Measurements from ENCODE around the gene GARIN3.
"Not testable (repeated sequence)": the region's sequence is repeated elsewhere in the genome, so short reads cannot be mapped to it uniquely, and the experiment has no call there.

Gene GARIN3

GRCh38 chr5:157185122-157185521 is 19.1 kb upstream of the GARIN3 start:
- DNase-seq (ENCODE audit: low read depth), result not testable (repeated sequence)

GRCh38 chr5:157184117-157184670 is 18.1 kb upstream of the GARIN3 start:
- no peak for DNase-seq (ENCODE audit: low read depth)

GRCh38 chr5:157182143-157182757 is 16.2 kb upstream of the GARIN3 start:
- no peak for DNase-seq (ENCODE audit: low read depth)

- no peak for DNase-seq (ENCODE audit: low read depth)
Measured at GRCh38 chr5:157180374-157181264, 14.6 kb upstream of the GARIN3 start, which contains the start of gene ITK. TSS of gene ITK (plus strand) at chr5:157180840. CDS start at chr5:157180978, 138 bp downstream.

DNA sequence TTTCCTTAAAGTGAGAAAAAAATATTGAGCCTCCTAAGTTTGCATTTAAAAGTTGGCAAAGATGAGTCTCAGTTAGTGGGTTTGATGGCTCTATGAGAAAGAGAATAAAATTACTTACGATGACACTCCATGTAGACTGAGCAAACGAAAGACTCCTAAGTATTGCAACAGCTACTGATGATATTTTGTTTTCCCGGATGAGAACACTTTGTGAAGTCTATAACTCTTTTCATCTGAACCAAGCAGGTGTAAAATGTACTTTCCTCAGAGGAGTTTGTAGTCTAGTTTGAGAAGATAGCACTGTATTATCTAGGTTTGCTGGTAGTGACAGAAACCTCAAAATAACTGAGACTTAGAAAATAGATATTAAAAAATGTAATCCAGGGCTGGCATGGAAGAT is 12.9 kb upstream of the GARIN3 start:
- no peak for DNase-seq (ENCODE audit: low read depth)

DNA sequence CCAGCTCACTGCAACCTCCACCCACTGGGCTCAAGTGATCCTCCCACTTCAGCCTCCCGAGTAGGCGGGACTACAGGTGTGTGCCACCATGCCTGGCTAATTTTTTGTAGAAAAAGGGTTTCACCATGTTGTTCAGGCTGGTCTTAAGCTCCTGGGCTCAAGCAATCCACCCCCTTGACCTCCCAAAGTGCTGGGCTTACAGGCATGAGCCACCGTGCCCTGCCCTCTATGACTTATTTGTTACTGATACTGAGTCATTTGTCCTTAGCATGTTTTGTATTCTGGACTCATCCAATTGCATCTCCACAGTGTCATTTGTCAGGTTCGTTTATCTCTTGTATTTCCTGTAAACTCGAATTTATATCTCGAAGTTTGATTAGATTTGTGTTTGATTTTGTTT is 11.9 kb upstream of the GARIN3 start:
- DNase-seq (ENCODE audit: low read depth), result no peak

DNA sequence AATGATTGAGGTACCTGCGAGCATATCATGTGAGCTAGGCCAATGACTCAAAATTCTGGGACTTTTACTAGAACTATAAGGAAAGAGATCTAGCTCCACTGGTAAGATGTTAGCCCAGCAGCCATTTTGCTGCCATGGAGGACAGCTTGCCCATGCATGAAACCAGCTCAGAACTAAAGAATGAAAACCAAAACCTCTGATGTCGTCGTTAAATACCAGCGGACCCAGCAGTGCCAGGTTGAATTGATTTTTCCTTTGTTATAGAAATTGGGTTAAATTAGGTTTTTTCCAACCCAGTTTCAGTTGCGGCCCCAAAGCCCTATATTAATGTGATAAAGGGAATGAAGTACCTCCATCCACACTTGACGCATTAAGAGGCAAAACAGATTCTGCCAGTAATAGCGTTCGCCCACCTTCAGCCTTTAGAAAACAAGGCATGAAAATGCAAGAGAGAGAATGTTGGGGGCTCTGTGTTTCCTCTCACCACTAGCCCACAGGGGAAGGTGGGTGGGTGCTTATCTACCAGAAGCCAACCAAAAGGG is 9.1 kb upstream of the GARIN3 start:
- no peak for DNase-seq (ENCODE audit: low read depth)

DNA sequence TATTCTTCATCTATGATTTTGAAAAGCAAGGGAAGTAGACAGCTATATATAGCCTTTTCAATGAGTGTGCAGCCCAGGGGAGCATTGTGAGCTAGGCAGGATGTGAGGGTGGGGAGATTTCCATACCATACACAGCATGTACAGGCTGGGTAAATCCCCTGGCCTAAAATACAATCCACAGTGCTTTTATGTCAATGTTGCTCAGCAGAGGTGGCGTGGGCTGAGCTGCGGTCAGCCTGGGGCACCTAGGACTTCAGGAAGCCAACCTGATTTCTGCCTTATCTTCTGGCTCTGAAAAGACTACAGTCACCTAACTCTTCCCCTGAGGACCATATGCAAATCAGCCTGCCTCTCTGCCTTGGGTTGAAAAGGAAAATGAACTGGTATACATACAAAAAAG is 6.3 kb upstream of the GARIN3 start:
- DNase-seq (ENCODE audit: low read depth), result peak; percentile 46

DNA sequence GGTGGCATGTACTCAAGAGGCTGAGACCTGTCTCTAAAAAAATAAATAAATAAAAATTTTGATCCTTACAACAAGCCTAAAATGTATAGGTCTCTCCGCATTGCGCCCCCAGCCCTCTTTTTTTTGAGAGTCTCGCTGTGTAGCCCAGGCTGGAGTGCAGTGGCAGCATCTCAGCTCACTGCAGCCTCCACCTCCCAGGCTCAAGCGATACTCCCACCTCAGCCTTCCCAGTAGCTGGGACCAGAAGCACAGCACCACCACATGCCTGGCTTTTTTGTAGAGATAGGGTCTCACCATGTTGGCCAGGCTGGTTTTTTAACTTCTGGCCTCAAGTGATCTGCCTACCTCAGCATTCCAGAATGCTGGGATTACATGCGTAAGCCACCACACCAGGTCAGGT is 2.2 kb upstream of the GARIN3 start:
- DNase-seq (ENCODE audit: low read depth), result no peak

DNA sequence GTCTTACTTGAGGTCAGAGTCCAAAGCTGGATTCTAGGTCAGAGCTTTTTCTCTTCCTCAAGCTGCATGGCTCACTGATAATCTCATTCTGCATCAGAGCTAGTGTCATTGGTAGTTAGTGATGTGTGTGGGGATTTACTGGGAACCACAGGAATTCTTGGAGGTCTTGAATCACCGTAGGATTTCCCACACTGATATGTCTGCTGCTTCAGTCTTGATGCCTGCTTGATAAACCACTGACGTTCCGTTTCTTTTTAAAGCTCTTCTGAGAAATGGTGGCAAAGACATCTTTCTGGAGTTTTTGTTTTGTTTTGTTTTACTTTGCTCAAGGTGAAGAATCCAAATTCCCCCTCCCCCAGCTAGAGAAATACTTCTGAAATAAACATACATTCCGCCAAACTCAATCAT is 1.2 kb upstream of the GARIN3 start:
- no peak for DNase-seq (ENCODE audit: low read depth)

DNA sequence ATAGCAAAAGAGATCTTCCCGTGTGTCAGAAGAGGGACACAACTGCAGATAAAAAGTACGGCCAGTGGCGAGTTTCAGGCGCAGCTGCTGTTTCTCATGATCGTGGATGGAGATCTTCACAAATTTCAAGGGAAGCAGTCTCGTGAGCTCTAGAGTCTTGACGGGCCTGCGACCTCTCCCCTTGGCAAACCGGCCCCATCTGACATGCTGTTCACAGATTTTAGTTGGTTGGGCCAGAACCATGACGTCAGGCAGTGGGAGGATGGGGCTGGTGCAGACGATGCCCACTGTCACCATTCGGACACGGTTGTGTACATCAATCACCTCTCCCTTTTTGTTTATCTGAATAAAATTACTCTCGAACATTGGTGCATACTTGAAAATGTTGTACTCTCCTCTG is 396 bp downstream of the GARIN3 start:
- DNase-seq (ENCODE audit: low read depth), result no peak

- no peak for DNase-seq (ENCODE audit: low read depth)
Measured at GRCh38 chr5:157165261-157165660, 803 bp downstream of the GARIN3 start.

DNA sequence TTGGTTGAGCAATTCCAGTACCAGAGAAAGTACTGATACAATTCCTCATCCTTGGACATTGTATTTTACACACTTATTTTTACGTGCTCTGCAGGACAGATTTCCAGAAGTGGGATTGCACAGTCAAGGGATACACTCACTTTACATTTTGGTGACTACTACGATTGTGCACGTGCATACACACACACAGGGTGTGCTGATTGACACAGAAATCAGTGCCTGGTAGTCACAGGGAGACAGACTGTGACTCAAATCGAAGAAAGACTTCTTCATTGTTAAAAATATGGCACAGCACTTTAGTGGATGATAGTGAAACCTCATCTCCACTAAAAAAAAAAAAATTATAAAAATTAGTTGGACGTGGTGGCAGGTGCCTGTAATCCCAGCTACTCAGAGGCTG is 1.5 kb downstream of the GARIN3 start:
- no peak for DNase-seq (ENCODE audit: low read depth)

- DNase-seq (ENCODE audit: low read depth), result no peak
Measured at GRCh38 chr5:157162919-157163510, 3.0 kb downstream of the GARIN3 start.

GRCh38 chr5:157161996-157162395 is 4.1 kb downstream of the GARIN3 start:
- no peak for DNase-seq (ENCODE audit: low read depth)

DNA sequence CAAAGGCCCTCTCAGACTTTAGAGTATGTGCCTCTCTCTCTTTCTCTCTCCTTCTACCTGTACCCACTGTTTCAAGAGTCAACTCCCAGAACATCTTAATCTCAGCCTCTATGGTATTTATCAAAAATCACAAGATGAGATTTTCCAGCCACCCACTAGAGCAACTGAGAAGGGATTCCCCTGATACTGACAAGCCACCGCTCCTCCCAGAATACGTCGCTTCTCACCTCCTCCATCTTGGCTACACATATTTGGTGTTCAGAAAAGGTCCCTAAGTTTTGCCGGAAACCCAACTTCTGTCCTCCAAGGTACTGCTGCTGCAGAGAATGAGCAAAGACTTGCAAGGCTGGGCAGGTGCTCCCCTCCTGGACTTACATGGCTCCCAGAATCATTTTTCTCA is 6.1 kb downstream of the GARIN3 start:
- no peak for DNase-seq (ENCODE audit: low read depth)

- DNase-seq (ENCODE audit: low read depth), result no peak
Measured at GRCh38 chr5:157159209-157159751, 6.8 kb downstream of the GARIN3 start.

- DNase-seq (ENCODE audit: low read depth), result no peak
Measured at GRCh38 chr5:157157293-157157891, 8.7 kb downstream of the GARIN3 start.

GRCh38 chr5:157155297-157155696 is 10.8 kb downstream of the GARIN3 start:
- no peak for DNase-seq (ENCODE audit: low read depth)

GRCh38 chr5:157150995-157151394 is 15.1 kb downstream of the GARIN3 start:
- DNase-seq (ENCODE audit: low read depth), result no peak

- peak; percentile 75 for DNase-seq (ENCODE audit: low read depth)
Measured at GRCh38 chr5:157148734-157149615, 17.1 kb downstream of the GARIN3 start.

Data from stimulated activated CD8-positive, alpha-beta memory T cell treated with anti-CD3 and anti-CD28 coated beads, Interleukin-15, amount 100 ng/mL, for 1 hour (primary cell).